NT2/D1 (cell line): ENCODE measurements around the gene ANKRD36.
"Not testable (repeated sequence)": the region's sequence is repeated elsewhere in the genome, so short reads cannot be mapped to it uniquely, and the experiment has no call there.

Experiments
- DNase-seq: peaks from one replicate; pipeline ENCODE4 v3.0.0-alpha.2; 2011; ENCODE audit warnings: low read depth, low spot score
- H3K27me3 ChIP-seq: 2 replicates; pipeline ENCODE4 v1.6.0; 2011; ENCODE audit warnings: mild to moderate bottlenecking; ENCODE audit not compliant: insufficient read length, insufficient read depth
- H3K36me3 ChIP-seq: 2 replicates; pipeline ENCODE4 v1.6.1; 2011; ENCODE audit warnings: mild to moderate bottlenecking, low read length, mixed read lengths; ENCODE audit not compliant: insufficient read depth, insufficient read length
- H3K4me1 ChIP-seq: 2 replicates; pipeline ENCODE4 v1.5.1; 2011; ENCODE audit not compliant: insufficient read depth, insufficient read length
- H3K4me3 ChIP-seq: 2 replicates; pipeline ENCODE4 v1.5.1; 2011; ENCODE audit warnings: low read depth; ENCODE audit not compliant: insufficient read length
- H3K9ac ChIP-seq: 2 replicates; pipeline ENCODE4 v1.6.0; 2011; ENCODE audit warnings: low read depth; ENCODE audit not compliant: insufficient read length
- H3K9me3 ChIP-seq: 2 replicates; pipeline ENCODE4 v1.5.1; 2011; ENCODE audit warnings: mild to moderate bottlenecking, low read length; ENCODE audit not compliant: insufficient read depth
- SUZ12 ChIP-seq: IDR thresholded peaks from 2 replicates; pipeline ENCODE4 v1.6.1; 2011; ENCODE audit not compliant: insufficient read length, insufficient read depth; ENCODE audit errors: extremely low read depth
- YY1 ChIP-seq: IDR thresholded peaks from 2 replicates; pipeline ENCODE4 v1.6.1; 2011; ENCODE audit not compliant: insufficient read length, insufficient read depth
- ZNF274 ChIP-seq: IDR thresholded peaks from 2 replicates; pipeline ENCODE4 v1.6.1; 2011; ENCODE audit warnings: mild to moderate bottlenecking, low read depth, low read length

Gene ANKRD36

GRCh38 chr2:97088706-97089105, 24.2 kb upstream of the ANKRD36 start:
- H3K9ac ChIP-seq, DNase-seq, H3K9me3 ChIP-seq, H3K4me1 ChIP-seq, H3K27me3 ChIP-seq, H3K4me3 ChIP-seq, H3K36me3 ChIP-seq: not testable (repeated sequence)

DNA sequence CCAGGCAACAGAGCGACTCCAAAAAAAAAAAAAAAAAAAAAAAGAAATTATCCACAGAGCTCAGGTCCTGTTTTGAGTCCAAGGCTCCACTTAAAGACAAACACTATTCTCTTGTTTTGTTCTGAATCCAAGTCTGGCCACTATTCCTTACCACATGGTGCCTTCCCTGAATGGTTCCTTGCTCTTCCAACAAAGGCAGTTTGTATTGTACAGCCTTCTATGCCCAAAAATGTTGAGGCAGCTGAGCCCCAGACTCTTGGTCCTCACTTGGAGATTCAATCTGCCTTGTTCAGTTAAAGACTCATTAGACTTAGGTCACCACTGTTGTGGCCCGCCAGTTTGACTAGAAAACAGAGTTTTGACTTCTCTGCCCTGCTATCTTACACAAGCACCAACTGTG, 20.0 kb upstream of the ANKRD36 start:
- not testable (repeated sequence) for H3K9me3 ChIP-seq, H3K27me3 ChIP-seq, H3K36me3 ChIP-seq, H3K9ac ChIP-seq, H3K4me1 ChIP-seq, DNase-seq, H3K4me3 ChIP-seq

GRCh38 chr2:97093983-97094771, 18.8 kb upstream of the ANKRD36 start:
- not testable (repeated sequence) for H3K9me3 ChIP-seq, H3K9ac ChIP-seq

GRCh38 chr2:97094772-97095611, 18.0 kb upstream of the ANKRD36 start, which contains the start of gene FAHD2B:
FAHD2B (minus strand) TSS chr2:97094882; CDS start chr2:97091706, 3,176 bp downstream.
- H3K36me3 ChIP-seq, H3K27me3 ChIP-seq, H3K4me1 ChIP-seq, H3K9me3 ChIP-seq, H3K9ac ChIP-seq: not testable (repeated sequence)
- peak; percentile 46 for DNase-seq
- peak within 1 kb of the TSS; percentile 40 for H3K4me3 ChIP-seq

More at GRCh38 chr2:97093983-97094771, 18.8 kb upstream of the ANKRD36 start:
- not testable (repeated sequence) for DNase-seq, H3K27me3 ChIP-seq, H3K4me1 ChIP-seq, H3K4me3 ChIP-seq, H3K36me3 ChIP-seq

DNA sequence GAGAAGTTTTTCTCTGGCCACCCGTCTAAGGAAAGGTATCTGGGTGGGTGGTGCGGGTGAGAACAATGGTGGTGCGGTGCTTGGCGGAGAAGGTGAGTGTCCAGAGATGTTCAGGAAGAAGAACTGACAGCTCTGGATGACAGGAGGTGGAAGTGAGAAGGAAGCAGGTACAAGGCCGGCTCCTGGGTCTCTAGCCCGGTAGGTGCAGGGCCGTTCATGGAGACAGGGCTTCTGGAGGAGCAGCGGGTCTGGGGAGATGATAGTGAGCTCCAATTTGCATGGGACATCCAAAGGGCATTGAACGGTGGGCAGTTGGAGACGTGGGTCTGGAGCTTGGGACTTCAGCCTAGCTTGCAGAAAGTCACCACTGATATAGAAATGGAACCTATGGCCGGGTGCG, 17.3 kb upstream of the ANKRD36 start:
- no peak for TF ChIP-seq YY1
- no peak for TF ChIP-seq ZNF274
- no peak for TF ChIP-seq SUZ12
- Histone ChIP-seq H3K4me3 (peak overlapping the region; percentile 40), H3K9me3 (no peaks in the 10 kb centered on the region), H3K9ac (no peak overlapping the region), H3K27me3 (peaks cover 6% of the 10 kb centered on the region), H3K36me3 (no peaks in the 10 kb centered on the region), H3K4me1 (peaks cover 2% of the 10 kb centered on the region)
- DNase-seq, result no peak

- H3K9ac ChIP-seq, H3K9me3 ChIP-seq, H3K4me1 ChIP-seq, H3K36me3 ChIP-seq, H3K4me3 ChIP-seq, H3K27me3 ChIP-seq, DNase-seq: not testable (repeated sequence)
Measured at GRCh38 chr2:97098786-97099372, 14.1 kb upstream of the ANKRD36 start.

DNA sequence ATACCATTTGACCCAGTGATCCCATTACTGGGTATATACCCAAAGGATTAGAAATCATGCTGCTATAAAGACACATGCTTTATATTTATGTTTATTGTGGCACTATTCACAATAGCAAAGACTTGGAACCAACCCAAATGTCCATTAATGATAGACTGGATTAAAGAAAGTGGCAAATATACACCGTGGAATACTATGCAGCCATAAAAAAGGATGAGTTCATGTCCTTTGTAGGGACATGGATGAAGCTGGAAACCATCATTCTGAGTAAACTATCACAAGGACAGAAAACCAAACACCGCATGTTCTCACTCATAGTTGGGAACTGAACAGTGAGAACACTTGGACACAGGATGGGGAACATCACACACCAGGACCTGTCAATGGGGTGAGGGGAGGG, 6.1 kb upstream of the ANKRD36 start:
- H3K36me3 ChIP-seq, DNase-seq, H3K9me3 ChIP-seq, H3K4me1 ChIP-seq, H3K4me3 ChIP-seq, H3K9ac ChIP-seq, H3K27me3 ChIP-seq: not testable (repeated sequence)

- H3K36me3 ChIP-seq, H3K9ac ChIP-seq, H3K27me3 ChIP-seq, H3K4me3 ChIP-seq, H3K4me1 ChIP-seq, DNase-seq, H3K9me3 ChIP-seq: not testable (repeated sequence)
Measured at GRCh38 chr2:97111246-97111645, 1.7 kb upstream of the ANKRD36 start.

- Histone ChIP-seq H3K9ac (peak overlapping the region; percentile 85), H3K4me3 (peak overlapping the region; percentile 60)
- not testable (repeated sequence) for H3K36me3 ChIP-seq, H3K4me1 ChIP-seq, H3K27me3 ChIP-seq, H3K9me3 ChIP-seq
- DNase-seq, result peak; percentile 9
Measured at GRCh38 chr2:97112320-97113049, 468 bp upstream of the ANKRD36 start.

DNA sequence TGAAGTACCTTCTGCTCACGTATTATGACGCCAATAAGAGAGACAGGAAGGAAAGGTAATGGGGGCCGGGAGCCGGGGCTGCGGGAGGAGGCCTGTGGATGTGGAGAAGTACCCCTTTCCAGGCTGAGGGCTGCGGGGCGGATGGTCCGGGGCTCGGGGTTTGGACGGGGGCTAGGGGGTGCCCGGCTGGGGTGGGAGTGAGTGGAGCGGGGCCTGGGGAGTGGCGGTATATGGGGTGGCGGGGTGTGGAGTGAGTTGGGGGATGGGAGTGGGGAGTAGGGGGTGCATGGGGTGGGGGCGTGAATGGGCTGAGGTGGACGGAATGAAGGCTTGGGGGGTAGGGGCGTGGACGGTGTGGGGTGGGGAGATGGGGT, 916 bp downstream of the ANKRD36 start:
- H3K27me3 ChIP-seq, DNase-seq, H3K9me3 ChIP-seq, H3K36me3 ChIP-seq, H3K4me1 ChIP-seq: not testable (repeated sequence)
- Histone ChIP-seq H3K9ac (peak overlapping the region; percentile 79), H3K4me3 (peak overlapping the region; percentile 69)

DNA sequence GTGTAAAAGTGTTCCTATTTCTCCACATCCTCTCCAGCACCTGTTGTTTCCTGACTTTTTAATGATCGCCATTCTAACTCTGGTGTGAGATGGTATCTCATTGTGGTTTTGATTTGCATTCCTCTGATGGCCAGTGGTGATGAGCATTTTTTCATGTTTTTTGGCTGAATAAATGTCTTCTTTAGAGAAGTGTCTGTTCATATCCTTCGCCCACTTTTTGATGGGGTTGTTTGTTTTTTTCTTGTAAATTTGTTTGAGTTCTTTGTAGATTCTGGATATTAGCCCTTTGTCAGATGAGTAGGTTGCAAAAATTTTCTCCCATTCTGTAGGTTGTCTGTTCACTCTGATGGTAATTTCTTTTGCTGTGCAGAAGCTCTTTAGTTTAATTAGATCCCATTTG, 16.1 kb downstream of the ANKRD36 start:
- not testable (repeated sequence) for H3K9ac ChIP-seq, H3K4me3 ChIP-seq, H3K4me1 ChIP-seq, H3K36me3 ChIP-seq, H3K9me3 ChIP-seq, H3K27me3 ChIP-seq, DNase-seq
